ENCODE measurements around the gene ACER1. TPM values are rescaled to one million over a fixed set of nuclear protein-coding genes. Genes with fewer than 3 reads are reported as not detected.

ACER1 gene
- total RNA-seq, 1 donor from 2014 or later = not detected

DNA sequence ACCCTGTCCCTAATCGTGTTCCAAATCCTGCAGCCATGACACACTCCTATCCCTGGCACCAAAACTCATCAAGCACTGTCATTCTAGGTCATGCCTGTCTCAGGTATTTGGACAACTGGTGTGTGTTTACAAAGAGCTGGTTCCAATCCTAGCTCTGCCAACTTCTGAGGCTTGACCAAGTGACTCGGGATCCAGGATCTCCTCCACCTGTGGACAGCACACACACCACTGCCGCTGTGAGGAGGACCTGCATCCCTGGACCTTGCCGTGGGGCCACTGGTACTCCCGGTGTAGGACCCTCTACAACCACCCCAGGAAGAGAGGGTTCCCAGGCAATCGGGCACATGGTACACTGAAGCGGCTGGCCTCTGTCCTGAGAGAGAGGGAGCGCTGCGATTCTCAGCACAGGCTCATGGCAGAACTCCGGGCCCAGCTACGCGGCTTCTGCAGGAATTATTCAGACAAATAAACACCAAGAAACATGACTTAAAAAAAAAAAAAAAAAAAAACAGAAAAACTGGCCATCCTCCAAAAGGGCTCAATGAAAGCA is 74.0 kb downstream of the ACER1 start:
- Histone ChIP-seq H3K27ac (replicated peaks) (no peak overlapping the region), H3K36me3 (peaks cover 43% of the 10 kb centered on the region), H3K4me1 (peaks cover 35% of the 10 kb centered on the region), H3K4me3 (no peak overlapping the region), H3K9me3 (replicated peaks) (no peaks in the 10 kb centered on the region), H3K27me3 (ENCODE audit: low read depth) (no peaks in the 10 kb centered on the region)
- no peak for DNase-seq
- intact Hi-C loops (cut with micrococcal nuclease) = no loop called here
- TF ChIP-seq, protein P1, sequence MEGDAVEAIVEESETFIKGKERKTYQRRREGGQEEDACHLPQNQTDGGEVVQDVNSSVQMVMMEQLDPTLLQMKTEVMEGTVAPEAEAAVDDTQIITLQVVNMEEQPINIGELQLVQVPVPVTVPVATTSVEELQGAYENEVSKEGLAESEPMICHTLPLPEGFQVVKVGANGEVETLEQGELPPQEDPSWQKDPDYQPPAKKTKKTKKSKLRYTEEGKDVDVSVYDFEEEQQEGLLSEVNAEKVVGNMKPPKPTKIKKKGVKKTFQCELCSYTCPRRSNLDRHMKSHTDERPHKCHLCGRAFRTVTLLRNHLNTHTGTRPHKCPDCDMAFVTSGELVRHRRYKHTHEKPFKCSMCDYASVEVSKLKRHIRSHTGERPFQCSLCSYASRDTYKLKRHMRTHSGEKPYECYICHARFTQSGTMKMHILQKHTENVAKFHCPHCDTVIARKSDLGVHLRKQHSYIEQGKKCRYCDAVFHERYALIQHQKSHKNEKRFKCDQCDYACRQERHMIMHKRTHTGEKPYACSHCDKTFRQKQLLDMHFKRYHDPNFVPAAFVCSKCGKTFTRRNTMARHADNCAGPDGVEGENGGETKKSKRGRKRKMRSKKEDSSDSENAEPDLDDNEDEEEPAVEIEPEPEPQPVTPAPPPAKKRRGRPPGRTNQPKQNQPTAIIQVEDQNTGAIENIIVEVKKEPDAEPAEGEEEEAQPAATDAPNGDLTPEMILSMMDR (IDR thresholded peaks at IDR 0.05; ENCODE audit: borderline replicate concordance) = no peak

DNA sequence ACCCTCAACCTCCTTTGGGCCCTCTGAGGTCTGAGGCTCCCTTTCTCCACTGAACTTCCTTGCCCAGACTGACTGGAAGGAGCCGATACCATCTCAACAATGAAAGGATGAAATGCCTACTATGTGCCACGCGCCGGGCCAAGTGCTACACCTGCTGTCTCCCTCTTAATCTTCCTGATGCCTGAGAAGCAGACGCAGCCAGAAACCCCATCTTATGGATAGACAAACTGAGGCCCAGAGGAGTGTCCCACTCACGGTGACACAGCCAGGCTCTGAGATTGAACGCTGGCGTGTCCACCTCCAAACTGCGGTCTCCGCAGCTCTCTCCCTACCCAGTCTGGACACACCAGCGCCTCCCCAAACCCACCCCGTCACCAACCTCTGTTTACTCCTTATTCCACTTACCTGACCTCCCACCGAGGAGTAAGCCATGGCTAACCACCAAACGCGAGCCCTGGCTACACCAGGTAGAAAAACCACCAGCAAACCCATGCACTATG is 74.5 kb downstream of the ACER1 start:
- H3K9me3 ChIP-seq (replicated peaks) = no peaks in the 10 kb centered on the region
- H3K27me3 ChIP-seq (ENCODE audit: low read depth) = no peaks in the 10 kb centered on the region
- no peak overlapping the region for H3K27ac ChIP-seq (replicated peaks)
- peaks cover 43% of the 10 kb centered on the region for H3K36me3 ChIP-seq
- no peak overlapping the region for H3K4me3 ChIP-seq
- intact Hi-C loops (cut with micrococcal nuclease) = no loop called here
- TF ChIP-seq, protein P1 (IDR thresholded peaks at IDR 0.05; ENCODE audit: borderline replicate concordance) = no peak
- H3K4me1 ChIP-seq = peaks cover 30% of the 10 kb centered on the region
- DNase-seq = no peak

Other genes with a start within 250 kb of the ACER1 start
- gene RFX2, start 223.1 kb downstream of the ACER1 start, total RNA-seq = 6.1 TPM
- gene ACSBG2, start 197.9 kb downstream of the ACER1 start, total RNA-seq = not detected
- 36.0 TPM for gene MLLT1, start 53.6 kb downstream of the ACER1 start, total RNA-seq
- 72.3 TPM for gene CLPP, start 27.9 kb upstream of the ACER1 start, total RNA-seq
- gene ALKBH7, start 39.2 kb upstream of the ACER1 start, total RNA-seq = 142 TPM
- 1.2 TPM for gene PSPN, start 42.3 kb upstream of the ACER1 start, total RNA-seq
- 33.8 TPM for gene GTF2F1, start 59.6 kb upstream of the ACER1 start, total RNA-seq
- 81.9 TPM for gene KHSRP, start 91.2 kb upstream of the ACER1 start, total RNA-seq
- 0.16 TPM for gene SLC25A41, start 100.2 kb upstream of the ACER1 start, total RNA-seq
- 116 TPM for gene SLC25A23, start 126.2 kb upstream of the ACER1 start, total RNA-seq
- not detected for gene CRB3, start 130.7 kb upstream of the ACER1 start, total RNA-seq
- 1.2 TPM for gene DENND1C, start 148.2 kb upstream of the ACER1 start, total RNA-seq
- gene TUBB4A, start 168.7 kb upstream of the ACER1 start, total RNA-seq = 3.3 TPM
- 0.38 TPM for gene TNFSF9, start 197.4 kb upstream of the ACER1 start, total RNA-seq

Data from left ventricle myocardium inferior (tissue), 1 donor.